ENCODE measurements around the gene NAA16.

DNA sequence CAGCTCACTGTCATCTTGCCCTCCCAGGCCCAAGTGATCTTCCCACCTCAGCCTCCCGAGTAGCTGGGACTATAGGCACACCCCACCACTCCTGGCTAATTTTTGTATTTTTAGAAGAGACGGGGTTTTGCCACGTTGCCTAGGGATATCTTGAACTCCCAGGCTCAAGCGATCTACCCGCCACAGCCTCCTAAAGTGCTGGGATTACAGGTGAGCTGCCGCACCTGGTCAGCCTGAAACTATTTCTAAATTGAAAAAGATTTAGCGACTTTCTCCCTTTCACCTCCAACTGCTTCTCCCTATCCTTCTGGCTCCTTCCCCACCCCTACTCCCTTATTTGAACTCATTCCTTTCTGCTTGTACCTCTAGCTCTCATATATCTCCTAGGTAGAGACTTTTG lies 19.8 kb upstream of the NAA16 start:
- TF ChIP-seq, protein P1, sequence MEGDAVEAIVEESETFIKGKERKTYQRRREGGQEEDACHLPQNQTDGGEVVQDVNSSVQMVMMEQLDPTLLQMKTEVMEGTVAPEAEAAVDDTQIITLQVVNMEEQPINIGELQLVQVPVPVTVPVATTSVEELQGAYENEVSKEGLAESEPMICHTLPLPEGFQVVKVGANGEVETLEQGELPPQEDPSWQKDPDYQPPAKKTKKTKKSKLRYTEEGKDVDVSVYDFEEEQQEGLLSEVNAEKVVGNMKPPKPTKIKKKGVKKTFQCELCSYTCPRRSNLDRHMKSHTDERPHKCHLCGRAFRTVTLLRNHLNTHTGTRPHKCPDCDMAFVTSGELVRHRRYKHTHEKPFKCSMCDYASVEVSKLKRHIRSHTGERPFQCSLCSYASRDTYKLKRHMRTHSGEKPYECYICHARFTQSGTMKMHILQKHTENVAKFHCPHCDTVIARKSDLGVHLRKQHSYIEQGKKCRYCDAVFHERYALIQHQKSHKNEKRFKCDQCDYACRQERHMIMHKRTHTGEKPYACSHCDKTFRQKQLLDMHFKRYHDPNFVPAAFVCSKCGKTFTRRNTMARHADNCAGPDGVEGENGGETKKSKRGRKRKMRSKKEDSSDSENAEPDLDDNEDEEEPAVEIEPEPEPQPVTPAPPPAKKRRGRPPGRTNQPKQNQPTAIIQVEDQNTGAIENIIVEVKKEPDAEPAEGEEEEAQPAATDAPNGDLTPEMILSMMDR (IDR thresholded peaks at IDR 0.05 in 2 of 3, conservative IDR thresholded peaks at IDR 0.05 in 1 of 3; ENCODE audit: control insufficient read depth in 2 of 3, extremely low read depth in 1 of 3, insufficient read depth in 1 of 3, low read depth in 3 of 3, low read length in 3 of 3) = no peak
- TF ChIP-seq POLR2A (IDR thresholded peaks at IDR 0.05; ENCODE audit: low read depth, low read length) (no peak), EP300 (IDR thresholded peaks at IDR 0.05; ENCODE audit: borderline replicate concordance in 1 of 2, control insufficient read depth in 1 of 2, low read depth in 2 of 2, low read length in 2 of 2) (no peak), FOS (IDR thresholded peaks at IDR 0.05; ENCODE audit: borderline replicate concordance, extremely low read depth, insufficient read length) (no peak)

Measured in GM12878 (cell line).